Activated naive CD4-positive, alpha-beta T cell treated with anti-CD3 and anti-CD28 coated beads, Interleukin-2, amount 10 ng/mL, durations not matched to agents 5 hours and 36 hours (primary cell): ENCODE measurements around the gene LYPD6B. TPM values are rescaled to one million over a fixed set of nuclear protein-coding genes. Genes with fewer than 3 reads are reported as not detected.

Experiments used
- total RNA-seq, 2 experiments: library from RNA; stranded (reverse); gene quantifications; one replicate each; pipeline ENCODE4 v1.2.3, GENCODE V29; 2021

LYPD6B gene
- total RNA-seq, result not detected

DNA sequence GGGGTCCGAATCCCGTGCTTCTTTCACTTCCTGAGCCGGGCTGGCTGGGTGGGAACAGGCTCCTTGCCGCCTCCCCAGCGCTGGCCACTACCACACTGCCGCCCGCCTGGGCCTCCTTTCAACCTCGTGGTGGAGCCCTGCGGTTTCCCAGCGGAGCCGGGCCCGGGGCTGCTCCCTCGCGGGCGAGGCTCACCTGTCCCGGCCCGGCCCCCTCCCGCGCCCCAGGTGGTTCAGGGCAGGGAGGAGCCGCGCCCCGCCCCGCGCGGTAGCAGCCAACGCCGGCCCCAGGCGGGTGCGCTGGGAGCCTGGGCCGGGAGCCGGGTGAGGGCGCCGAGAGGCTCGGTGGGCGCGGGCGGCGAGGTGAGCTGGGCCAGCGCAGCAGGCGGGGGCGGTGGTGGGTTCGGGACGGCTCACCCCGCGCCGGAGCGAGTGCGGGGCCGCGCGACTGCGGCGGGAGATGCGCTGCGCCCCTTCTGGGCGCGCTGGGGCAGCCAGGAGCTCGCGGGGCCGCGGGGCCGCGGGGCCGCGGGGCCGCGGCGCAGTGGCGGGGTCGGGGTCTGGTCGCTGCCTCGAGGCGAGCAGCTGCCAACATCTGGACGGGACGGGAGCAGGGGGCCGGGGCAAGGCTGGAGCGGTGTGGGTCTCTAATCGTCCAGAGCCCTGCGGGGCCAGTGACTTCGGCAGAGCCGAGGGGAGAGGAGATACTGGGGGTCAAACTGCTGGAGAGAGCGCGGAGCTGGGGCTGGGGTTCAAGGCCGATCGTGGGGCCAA lies at the start of gene LYPD6B:
TSS of gene LYPD6B (plus strand) at position 258 of the 771 bp plus-strand sequence. CDS start 92,250 bp downstream, outside the sequence.

Other genes starting within 250 kb of the LYPD6B start
- 1 to 10 TPM; 2.9 to 4.8 TPM for gene KIF5C, start 163.5 kb upstream of the LYPD6B start, total RNA-seq